ENCODE data around the gene TMTC1.

Gene TMTC1

GRCh38 chr12:29589851-29590250 lies 193.9 kb downstream of the TMTC1 start:
- Histone ChIP-seq H3K9me3 (ENCODE audit: low read length) (no peaks in the 10 kb centered on the region), H3K4me3 (ENCODE audit: low read length) (no peak overlapping the region), H3K27me3 (ENCODE audit: insufficient read depth, low read length) (no peaks in the 10 kb centered on the region), H3K36me3 (ENCODE audit: insufficient read depth, low read length) (no peaks in the 10 kb centered on the region), H3K4me1 (ENCODE audit: insufficient read depth, low read length) (no peaks in the 10 kb centered on the region), H2AFZ (ENCODE audit: low read depth, low read length) (no peak overlapping the region)

GRCh38 chr12:29589286-29589820 lies 194.4 kb downstream of the TMTC1 start:
- Histone ChIP-seq H3K36me3 (ENCODE audit: insufficient read depth, low read length) (no peaks in the 10 kb centered on the region), H3K4me1 (ENCODE audit: insufficient read depth, low read length) (no peaks in the 10 kb centered on the region), H3K4me3 (ENCODE audit: low read length) (no peak overlapping the region), H3K27me3 (ENCODE audit: insufficient read depth, low read length) (no peaks in the 10 kb centered on the region), H3K9me3 (ENCODE audit: low read length) (no peaks in the 10 kb centered on the region), H2AFZ (ENCODE audit: low read depth, low read length) (no peak overlapping the region)

GRCh38 chr12:29582677-29583272 lies 201.0 kb downstream of the TMTC1 start:
- no peak overlapping the region for H2AFZ ChIP-seq (ENCODE audit: low read depth, low read length)
- H3K27me3 ChIP-seq (ENCODE audit: insufficient read depth, low read length): no peaks in the 10 kb centered on the region
- no peaks in the 10 kb centered on the region for H3K4me1 ChIP-seq (ENCODE audit: insufficient read depth, low read length)
- H3K36me3 ChIP-seq (ENCODE audit: insufficient read depth, low read length): no peaks in the 10 kb centered on the region
- no peaks in the 10 kb centered on the region for H3K9me3 ChIP-seq (ENCODE audit: low read length)
- no peak overlapping the region for H3K4me3 ChIP-seq (ENCODE audit: low read length)

- Histone ChIP-seq H3K36me3 (ENCODE audit: insufficient read depth, low read length) (no peaks in the 10 kb centered on the region), H2AFZ (ENCODE audit: low read depth, low read length) (no peak overlapping the region), H3K4me1 (ENCODE audit: insufficient read depth, low read length) (no peaks in the 10 kb centered on the region), H3K27me3 (ENCODE audit: insufficient read depth, low read length) (no peaks in the 10 kb centered on the region), H3K9me3 (ENCODE audit: low read length) (no peaks in the 10 kb centered on the region), H3K4me3 (ENCODE audit: low read length) (no peak overlapping the region)
Observed at GRCh38 chr12:29582146-29582545, 201.6 kb downstream of the TMTC1 start.

- Histone ChIP-seq H3K4me1 (ENCODE audit: insufficient read depth, low read length) (no peaks in the 10 kb centered on the region), H3K36me3 (ENCODE audit: insufficient read depth, low read length) (no peaks in the 10 kb centered on the region), H2AFZ (ENCODE audit: low read depth, low read length) (no peak overlapping the region), H3K27me3 (ENCODE audit: insufficient read depth, low read length) (no peaks in the 10 kb centered on the region), H3K9me3 (ENCODE audit: low read length) (no peaks in the 10 kb centered on the region), H3K4me3 (ENCODE audit: low read length) (no peak overlapping the region)
Observed at GRCh38 chr12:29581631-29582030, 202.1 kb downstream of the TMTC1 start.

GRCh38 chr12:29580971-29581370 lies 202.8 kb downstream of the TMTC1 start:
- no peaks in the 10 kb centered on the region for H3K27me3 ChIP-seq (ENCODE audit: insufficient read depth, low read length)
- H3K4me3 ChIP-seq (ENCODE audit: low read length): no peak overlapping the region
- H3K4me1 ChIP-seq (ENCODE audit: insufficient read depth, low read length): no peaks in the 10 kb centered on the region
- no peak overlapping the region for H2AFZ ChIP-seq (ENCODE audit: low read depth, low read length)
- H3K36me3 ChIP-seq (ENCODE audit: insufficient read depth, low read length): no peaks in the 10 kb centered on the region
- no peaks in the 10 kb centered on the region for H3K9me3 ChIP-seq (ENCODE audit: low read length)

GRCh38 chr12:29578731-29579130 lies 205.0 kb downstream of the TMTC1 start:
- Histone ChIP-seq H3K4me3 (ENCODE audit: low read length) (no peak overlapping the region), H3K27me3 (ENCODE audit: insufficient read depth, low read length) (no peaks in the 10 kb centered on the region), H2AFZ (ENCODE audit: low read depth, low read length) (no peak overlapping the region)

GRCh38 chr12:29578070-29578469 lies 205.7 kb downstream of the TMTC1 start:
- no peaks in the 10 kb centered on the region for H3K27me3 ChIP-seq (ENCODE audit: insufficient read depth, low read length)
- no peaks in the 10 kb centered on the region for H3K9me3 ChIP-seq (ENCODE audit: low read length)
- H2AFZ ChIP-seq (ENCODE audit: low read depth, low read length): no peak overlapping the region
- H3K36me3 ChIP-seq (ENCODE audit: insufficient read depth, low read length): no peaks in the 10 kb centered on the region
- no peak overlapping the region for H3K4me3 ChIP-seq (ENCODE audit: low read length)
- no peaks in the 10 kb centered on the region for H3K4me1 ChIP-seq (ENCODE audit: insufficient read depth, low read length)

More at GRCh38 chr12:29578731-29579130, 205.0 kb downstream of the TMTC1 start:
- no peaks in the 10 kb centered on the region for H3K9me3 ChIP-seq (ENCODE audit: low read length)
- H3K4me1 ChIP-seq (ENCODE audit: insufficient read depth, low read length): no peaks in the 10 kb centered on the region
- no peaks in the 10 kb centered on the region for H3K36me3 ChIP-seq (ENCODE audit: insufficient read depth, low read length)

GRCh38 chr12:29574500-29574899 lies 209.2 kb downstream of the TMTC1 start:
- Histone ChIP-seq H3K4me1 (ENCODE audit: insufficient read depth, low read length) (no peaks in the 10 kb centered on the region), H3K4me3 (ENCODE audit: low read length) (no peak overlapping the region), H3K36me3 (ENCODE audit: insufficient read depth, low read length) (no peaks in the 10 kb centered on the region), H3K9me3 (ENCODE audit: low read length) (no peaks in the 10 kb centered on the region), H2AFZ (ENCODE audit: low read depth, low read length) (no peak overlapping the region), H3K27me3 (ENCODE audit: insufficient read depth, low read length) (no peaks in the 10 kb centered on the region)

GRCh38 chr12:29572938-29573337 lies 210.8 kb downstream of the TMTC1 start:
- Histone ChIP-seq H3K36me3 (ENCODE audit: insufficient read depth, low read length) (no peaks in the 10 kb centered on the region), H3K4me1 (ENCODE audit: insufficient read depth, low read length) (peaks cover 3% of the 10 kb centered on the region), H3K4me3 (ENCODE audit: low read length) (no peak overlapping the region), H3K9me3 (ENCODE audit: low read length) (no peaks in the 10 kb centered on the region), H3K27me3 (ENCODE audit: insufficient read depth, low read length) (no peaks in the 10 kb centered on the region), H2AFZ (ENCODE audit: low read depth, low read length) (no peak overlapping the region)

- Histone ChIP-seq H3K9me3 (ENCODE audit: low read length) (no peaks in the 10 kb centered on the region), H3K4me1 (ENCODE audit: insufficient read depth, low read length) (peaks cover 3% of the 10 kb centered on the region), H3K4me3 (ENCODE audit: low read length) (no peak overlapping the region), H2AFZ (ENCODE audit: low read depth, low read length) (no peak overlapping the region), H3K27me3 (ENCODE audit: insufficient read depth, low read length) (no peaks in the 10 kb centered on the region), H3K36me3 (ENCODE audit: insufficient read depth, low read length) (no peaks in the 10 kb centered on the region)
Observed at GRCh38 chr12:29572464-29572863, 211.3 kb downstream of the TMTC1 start.

GRCh38 chr12:29569132-29569757 lies 214.5 kb downstream of the TMTC1 start:
- no peak overlapping the region for H2AFZ ChIP-seq (ENCODE audit: low read depth, low read length)
- H3K36me3 ChIP-seq (ENCODE audit: insufficient read depth, low read length): no peaks in the 10 kb centered on the region
- no peak overlapping the region for H3K4me3 ChIP-seq (ENCODE audit: low read length)
- peaks cover 2% of the 10 kb centered on the region for H3K9me3 ChIP-seq (ENCODE audit: low read length)
- H3K27me3 ChIP-seq (ENCODE audit: insufficient read depth, low read length): no peaks in the 10 kb centered on the region
- H3K4me1 ChIP-seq (ENCODE audit: insufficient read depth, low read length): peaks cover 3% of the 10 kb centered on the region

GRCh38 chr12:29566441-29566840 lies 217.3 kb downstream of the TMTC1 start:
- Histone ChIP-seq H3K27me3 (ENCODE audit: insufficient read depth, low read length) (no peaks in the 10 kb centered on the region), H3K9me3 (ENCODE audit: low read length) (peaks cover 2% of the 10 kb centered on the region), H2AFZ (ENCODE audit: low read depth, low read length) (no peak overlapping the region), H3K4me3 (ENCODE audit: low read length) (no peak overlapping the region), H3K36me3 (ENCODE audit: insufficient read depth, low read length) (no peaks in the 10 kb centered on the region), H3K4me1 (ENCODE audit: insufficient read depth, low read length) (peaks cover 11% of the 10 kb centered on the region)

Measured in neuron (in vitro differentiated cells).